ENCODE data around the gene PLN.
A peak's percentile ranks its signal among the peaks of the same experiment; 100 is the strongest.

PLN gene

DNA sequence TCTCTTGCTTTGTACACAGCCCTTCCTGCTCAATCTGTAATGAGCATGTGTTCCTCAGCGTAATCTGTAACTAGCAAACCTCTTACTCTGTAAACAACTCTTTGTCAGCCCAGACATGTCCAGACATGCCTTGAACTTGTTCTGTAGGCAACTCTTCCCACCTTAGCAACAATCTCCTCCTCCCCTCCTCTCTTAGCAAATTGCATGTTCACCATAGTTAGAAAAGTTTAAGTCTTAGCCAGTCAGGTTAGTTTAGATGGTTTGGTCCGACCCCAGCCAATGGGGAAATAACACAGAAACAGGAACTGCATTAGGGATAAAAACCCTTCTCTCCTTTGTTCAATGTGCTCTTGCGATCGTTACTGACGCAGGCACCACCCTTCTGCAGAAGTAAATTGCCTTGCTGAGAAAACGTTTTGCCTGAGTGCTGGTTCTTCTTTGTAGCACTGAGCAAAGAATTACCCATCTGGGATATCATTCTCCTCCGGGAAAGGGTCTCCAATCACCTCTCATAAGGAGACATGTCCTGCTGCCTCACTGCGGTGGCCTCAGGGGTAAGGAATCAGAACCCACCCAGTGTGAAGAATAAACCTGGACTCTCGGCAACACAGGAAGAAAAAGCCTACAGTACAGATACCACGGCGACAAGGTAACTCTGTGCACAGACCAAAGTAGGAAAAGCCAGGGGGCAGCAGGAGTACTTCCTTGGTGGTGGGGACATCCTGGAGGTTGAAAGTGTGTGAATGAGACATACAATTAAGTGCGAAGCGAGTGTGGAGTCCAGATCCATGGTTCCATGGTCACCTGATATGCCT is 26.2 kb downstream of the PLN start:
- DNase-seq, result no peak
- intact Hi-C loops (cut with DNase I), result no loop called here

DNA sequence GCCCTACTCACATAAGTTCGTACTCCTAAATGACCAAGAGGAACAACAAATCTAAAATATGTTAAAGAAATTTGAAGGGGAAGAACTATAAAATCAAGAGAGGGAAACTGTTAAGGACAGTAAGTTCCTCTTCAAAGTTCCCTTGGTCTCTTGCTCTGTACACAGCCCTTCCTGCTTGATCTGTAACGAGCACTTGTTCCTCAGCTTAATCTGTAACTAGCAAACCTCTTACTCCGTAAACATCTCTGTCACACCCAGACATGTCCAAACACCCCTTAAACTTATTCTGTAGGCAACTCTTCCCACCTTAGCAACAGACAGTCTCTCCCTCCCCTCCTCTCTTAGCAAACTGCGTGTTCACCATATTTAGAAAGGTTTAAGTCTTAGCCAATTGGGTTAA is 29.9 kb downstream of the PLN start:
- DNase-seq, result no peak
- intact Hi-C loops (cut with DNase I), result no loop called here

DNA sequence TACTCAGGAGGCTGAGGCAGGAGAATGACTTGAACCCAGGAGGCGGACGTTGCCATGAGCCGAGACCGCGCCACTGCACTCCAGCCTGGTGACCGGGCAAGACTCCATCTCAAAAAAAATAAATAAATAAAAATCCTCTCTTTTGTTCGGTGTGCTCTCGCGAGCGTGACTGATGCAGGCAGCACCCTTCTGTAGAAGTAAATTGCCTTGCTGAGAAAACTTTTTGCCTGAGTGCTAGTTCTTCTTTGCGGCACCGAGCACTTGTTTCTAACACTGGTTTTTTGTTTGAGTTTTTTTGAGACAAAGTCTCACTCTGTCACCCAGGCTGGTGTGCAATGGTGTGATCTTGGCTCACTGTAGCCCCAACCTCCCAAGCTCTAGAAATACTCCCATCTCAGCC is 30.5 kb downstream of the PLN start:
- intact Hi-C loops (cut with DNase I), result no loop called here
- no peak for DNase-seq

DNA sequence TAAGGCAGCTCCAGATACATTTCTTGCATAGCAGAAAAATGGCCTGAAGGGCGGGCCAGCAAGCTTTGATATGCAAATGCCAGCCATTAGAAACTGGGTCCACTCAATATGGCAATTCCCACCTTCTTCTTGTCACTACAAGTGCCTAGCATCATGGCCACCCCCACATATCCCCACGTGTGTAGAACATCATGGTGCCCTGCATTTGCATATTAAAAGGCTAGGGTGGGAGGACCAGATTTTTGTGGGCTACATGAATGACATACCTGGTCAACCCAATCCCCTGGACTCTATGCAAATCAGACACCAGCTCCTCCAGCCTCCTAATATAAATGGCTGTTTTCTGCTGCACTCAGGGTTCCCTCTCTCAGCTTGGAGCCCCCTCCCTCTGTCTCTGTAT is 31.7 kb downstream of the PLN start:
- intact Hi-C loops (cut with DNase I), result no loop called here
- DNase-seq, result no peak

DNA sequence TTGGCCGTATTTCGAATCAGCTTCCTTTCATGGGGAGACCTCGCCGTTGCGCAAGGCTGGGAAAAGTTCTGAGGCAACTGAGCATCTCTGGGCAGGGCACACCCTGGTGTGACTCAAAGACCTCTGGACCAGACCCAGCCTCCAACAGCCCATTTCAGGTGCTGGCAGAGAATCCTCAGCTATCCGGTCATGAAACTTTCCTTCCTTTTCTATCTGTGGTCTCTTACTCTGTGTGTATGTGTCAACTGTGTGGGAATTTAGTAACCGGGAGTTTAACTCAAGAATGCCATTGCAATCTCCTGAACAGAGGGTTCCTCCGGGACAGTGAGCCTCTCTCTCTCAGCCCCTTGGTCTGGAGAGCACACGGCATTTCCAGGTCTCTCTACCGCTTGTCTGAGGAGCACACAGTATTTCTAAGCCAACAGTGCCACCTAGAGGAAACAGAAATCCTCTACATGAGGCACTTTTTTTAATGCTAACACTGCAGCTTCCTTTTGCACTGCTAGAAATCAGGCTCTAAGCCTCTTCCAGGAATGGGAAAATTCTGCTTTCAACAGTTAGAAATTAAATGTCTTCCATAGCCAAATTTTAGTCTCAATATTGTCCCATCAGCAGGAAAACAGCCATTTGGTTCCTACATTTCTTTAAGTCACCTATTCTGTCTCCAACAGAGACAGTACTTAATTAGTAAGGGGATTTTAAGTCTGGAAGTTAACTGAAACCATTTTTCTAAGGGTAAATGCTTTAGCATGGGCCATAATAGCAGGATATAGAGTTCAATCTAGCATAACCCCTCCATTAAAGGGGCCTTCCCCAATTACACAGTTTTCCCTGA is 32.7 kb downstream of the PLN start:
- intact Hi-C loops (cut with DNase I), result no loop called here
- peak in 3 of 10 donors; percentile 8 to 35 (median 21) for DNase-seq

DNA sequence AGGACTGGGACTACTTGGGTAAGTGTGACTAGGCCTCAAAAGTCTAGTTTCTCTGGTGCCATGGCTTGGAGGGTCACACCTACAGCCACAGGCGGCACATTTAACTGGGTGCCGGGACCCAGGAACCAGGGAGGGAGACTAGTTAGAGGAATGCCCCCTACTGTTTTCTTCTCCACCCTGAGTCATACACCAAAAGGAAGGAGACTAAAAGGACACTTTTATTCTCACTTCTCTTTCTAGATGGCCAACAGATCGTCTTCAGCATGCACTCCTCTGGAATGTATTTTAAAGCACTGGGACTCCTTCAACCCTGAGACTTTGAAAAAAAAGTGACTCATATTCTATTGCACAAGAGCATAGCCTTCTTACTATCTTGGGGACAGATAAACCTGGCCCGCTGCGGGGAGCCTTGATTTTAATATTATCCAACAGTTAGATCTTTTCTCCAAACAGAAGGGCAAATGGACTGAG is 33.4 kb downstream of the PLN start:
- DNase-seq, result no peak
- intact Hi-C loops (cut with DNase I), result no loop called here

DNA sequence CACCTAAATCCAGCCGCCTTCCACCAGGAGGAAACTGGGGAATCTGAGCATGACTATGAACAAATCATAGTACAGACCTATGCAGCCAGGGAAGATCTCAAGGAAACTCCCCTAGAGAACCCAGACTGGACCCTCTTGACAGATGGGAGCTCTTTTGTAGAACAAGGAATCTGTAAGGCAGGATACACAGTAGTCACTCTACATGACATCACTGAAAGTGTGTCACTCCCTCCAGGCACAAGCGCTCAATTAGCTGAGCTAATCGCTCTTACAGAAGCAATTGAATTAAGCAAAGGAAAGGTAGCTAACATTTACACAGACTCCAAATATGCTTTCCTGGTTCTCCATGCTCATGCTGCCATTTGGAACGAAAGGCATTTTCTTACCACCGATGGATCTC is 36.8 kb downstream of the PLN start:
- intact Hi-C loops (cut with DNase I), result no loop called here
- no peak for DNase-seq

DNA sequence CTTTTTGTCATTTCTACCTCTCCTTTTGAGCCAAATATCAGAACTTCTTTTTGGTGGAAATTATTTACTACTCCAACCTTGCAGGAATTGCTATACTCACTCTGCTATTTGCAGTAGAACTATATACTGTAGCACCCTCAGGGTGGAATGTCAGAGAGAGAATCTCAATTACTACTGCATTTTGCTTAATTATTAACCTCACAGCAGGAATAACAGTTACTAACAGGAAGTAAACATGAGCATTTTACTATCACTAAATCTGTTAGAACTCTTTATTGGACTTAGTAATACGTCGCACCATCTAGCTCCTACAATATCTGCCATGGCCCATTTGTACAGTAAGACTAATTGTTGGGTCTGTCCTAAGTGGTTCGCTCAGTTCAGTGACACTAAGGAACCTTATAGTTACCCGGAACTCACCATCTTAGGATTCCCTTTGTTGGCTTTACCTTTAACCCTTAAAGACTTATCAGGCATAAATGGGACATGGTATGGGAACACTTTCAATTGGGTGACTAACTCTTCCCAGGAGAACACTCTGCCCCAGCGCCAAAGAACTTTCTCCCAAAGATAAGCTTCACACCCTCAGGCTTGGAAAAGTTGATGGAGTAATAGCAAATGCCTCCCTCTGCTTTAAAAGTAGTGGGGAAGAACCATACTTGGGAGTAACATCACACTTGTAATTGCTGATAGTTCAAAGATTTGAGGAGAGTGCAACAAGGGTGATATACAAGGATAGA is 38.8 kb downstream of the PLN start:
- intact Hi-C loops (cut with DNase I), result no loop called here
- no peak for DNase-seq

DNA sequence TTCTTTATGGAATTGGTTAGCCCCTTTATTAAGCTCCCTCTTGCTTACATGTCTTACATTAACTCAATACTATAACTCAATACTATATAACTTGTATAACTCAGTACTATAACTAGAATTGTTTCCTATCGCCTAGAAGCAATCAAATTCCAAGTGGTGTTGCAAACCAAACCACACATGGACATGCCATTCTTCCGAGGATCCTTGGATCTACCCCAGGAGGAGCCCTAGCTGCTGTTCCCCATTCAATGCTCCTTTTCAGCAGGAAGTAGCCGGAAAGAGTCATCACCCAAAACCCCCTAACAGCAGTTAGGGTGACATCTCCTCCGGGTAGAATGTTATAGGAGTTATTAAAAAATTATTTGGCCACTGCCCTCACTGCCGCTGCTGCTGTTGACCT is 40.5 kb downstream of the PLN start:
- no peak for DNase-seq
- intact Hi-C loops (cut with DNase I), result no loop called here

DNA sequence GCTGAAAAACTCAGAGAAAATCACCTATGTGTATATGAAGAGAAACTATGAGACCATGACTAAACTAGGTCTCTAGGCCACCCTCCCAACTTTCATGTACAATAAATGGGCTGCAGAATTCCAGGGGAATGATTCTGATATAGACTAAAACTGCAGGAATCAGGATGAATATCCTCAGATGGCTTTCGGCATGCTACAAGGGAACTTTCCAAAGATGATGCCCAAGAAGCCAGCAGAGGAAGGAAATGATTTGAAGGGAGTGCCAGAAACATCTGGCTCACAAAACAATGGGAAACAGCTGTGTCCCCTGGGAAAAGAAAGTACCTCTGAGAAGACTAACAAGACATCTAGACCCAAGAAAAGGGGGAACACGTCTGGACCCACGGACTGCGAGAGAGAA is 41.1 kb downstream of the PLN start:
- DNase-seq, result no peak
- intact Hi-C loops (cut with DNase I), result no loop called here

DNA sequence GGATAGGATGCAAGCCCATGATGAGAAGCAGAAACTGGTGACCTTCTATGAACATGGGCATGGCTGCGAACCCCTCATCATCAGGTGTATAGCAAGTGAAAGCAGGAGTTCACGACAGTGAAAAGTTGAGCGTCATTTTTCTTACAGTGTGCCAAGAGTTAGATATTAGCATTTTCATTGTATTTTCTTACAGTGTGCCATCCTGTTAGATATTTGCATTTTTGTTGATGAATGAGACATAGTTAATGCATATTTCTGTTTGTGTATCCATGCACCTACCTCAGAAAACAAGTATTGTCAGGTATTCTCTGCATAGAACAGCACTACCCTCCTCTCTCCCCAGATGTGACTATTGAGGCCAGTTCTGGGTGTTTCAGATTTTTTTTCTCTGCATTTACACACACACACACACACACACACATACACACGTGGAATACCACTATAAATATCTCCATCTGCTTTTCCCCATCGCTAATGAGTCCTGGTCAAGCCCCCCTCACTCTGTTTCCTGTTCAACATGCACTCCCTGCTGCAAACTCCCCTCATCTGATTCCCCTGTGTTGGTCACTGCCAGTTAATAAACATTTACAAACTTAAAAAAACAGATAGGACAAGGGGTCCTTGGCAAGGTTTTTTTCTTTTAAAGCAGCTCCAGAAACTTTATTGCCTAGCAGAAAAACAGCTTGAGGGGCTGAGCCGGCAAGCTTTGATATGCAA is 41.7 kb downstream of the PLN start:
- intact Hi-C loops (cut with DNase I), result no loop called here

DNA sequence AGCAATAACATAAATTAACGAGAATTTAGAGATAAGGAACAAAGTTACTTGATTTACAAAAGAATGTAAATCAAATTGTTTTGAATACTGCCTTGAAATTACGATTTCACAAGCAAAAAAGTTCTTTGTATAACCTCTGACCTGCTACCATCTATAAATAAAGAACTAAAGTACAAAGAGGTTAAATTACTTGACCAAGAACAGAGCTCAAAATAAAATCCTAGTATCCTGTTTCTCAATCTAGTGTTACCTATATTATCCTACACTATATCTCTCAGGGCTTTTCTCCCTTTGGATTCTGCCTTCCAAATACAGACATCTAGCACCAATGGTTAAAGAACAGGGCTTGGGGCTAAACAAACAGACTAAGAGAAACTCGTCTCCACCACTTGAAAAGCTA is 43.8 kb downstream of the PLN start:
- intact Hi-C loops (cut with DNase I), result no loop called here
- no peak for DNase-seq

More for the DNA sequence above, 41.7 kb downstream of the PLN start:
- DNase-seq, result no peak

DNA sequence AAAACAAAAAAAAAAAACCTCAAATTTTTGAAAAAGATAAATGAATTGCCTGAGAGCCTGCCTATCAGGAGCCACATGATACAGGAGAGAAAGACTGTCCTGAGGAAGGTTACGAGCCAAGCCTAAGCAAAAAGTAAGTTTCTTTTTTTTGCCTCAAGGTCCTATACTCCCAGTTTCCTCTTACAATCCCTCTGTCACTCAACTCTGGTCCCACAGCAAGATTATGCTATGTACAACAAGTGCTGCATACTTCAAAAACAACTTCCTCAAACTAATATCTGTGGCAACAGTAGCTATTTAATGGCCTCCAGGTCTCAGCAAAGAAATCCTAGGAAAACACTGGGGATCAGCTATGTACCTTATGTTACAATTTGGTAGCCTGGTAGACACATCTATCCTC is 46.8 kb downstream of the PLN start:
- no peak for DNase-seq
- intact Hi-C loops (cut with DNase I), result no loop called here

DNA sequence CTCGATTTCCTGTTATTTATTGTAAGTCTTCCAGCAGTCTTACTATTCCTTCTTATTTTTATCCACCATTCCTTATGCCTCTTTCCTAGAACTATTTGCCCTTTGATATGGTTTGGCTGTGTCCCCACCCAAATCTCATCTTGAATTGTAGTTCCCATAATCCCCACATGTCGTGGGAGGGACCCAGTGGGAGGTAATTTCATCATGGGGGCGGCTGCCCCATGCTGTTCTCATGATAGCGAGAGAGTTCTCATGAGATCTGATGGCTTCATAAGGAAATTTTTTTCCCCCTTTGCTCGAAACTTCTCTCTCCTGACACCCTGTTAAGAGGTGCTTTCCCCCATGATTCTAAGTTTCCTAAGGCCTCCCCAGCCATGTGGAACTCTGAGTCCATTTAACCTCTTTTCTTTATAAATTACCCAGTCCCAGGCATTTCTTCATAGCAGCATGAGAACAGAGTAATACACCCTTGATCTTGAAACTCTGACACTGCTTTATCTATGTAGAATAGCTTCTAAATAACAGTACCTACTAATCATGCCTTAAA is 48.8 kb downstream of the PLN start:
- intact Hi-C loops (cut with DNase I), result no loop called here
- DNase-seq, result no peak

DNA sequence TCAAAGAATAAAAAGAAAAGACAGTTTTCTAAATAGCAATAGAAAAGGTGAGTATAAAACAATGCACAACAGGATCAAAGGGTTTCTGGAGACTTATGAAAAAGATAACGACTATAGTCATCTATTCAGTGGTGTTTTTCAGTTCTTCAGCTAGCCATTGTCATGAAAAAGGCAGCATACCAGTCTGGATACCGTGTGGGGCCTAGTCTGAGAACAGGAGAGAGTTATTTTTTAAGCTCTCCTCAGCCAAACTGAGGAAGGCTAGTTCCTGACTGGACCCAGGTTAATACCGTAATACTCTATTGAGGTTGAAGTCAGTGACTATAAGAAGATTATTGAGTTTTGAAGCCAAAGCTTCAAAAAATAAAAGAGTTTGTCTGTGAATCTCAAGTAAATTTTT is 49.5 kb downstream of the PLN start:
- intact Hi-C loops (cut with DNase I), result no loop called here
- no peak for DNase-seq

DNA sequence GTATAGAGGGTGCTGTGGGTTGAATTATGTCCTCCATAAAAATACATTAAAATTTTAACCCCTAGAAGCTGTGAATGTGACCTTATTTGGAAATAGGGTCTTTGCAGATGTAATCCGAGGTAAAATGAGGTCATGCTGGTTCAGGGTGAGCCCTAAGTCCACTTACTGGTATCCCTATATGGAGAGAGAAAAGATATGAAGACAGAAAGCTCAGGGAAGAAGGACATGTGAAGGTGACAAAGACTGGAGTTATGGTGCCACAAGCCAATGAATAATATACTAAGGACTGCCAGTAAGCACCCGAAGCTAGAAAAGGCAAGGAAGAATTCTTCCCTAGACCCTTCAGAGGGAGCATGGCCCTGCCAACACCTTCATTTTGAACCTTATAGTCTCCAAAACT is 50.2 kb downstream of the PLN start:
- DNase-seq, result no peak
- intact Hi-C loops (cut with DNase I), result no loop called here

DNA sequence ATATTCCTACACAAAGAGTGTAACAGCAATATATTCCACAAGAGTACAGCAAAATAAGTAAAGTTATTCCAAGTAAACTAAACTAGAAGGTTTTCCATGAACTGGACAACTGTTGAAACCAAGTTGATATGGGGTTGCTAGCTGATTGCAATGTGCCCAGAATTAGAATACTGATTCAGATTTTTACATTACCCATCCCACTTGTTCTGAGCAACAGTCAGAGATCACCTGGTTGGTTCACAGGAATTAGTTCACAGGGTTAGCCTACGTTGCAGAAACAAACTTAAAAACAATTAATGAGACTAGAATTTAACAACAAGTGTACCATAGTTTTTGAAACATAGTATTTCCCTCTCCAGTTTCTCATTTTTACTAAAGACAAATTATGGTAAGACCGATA is 54.2 kb downstream of the PLN start:
- intact Hi-C loops (cut with DNase I), result no loop called here
- DNase-seq, result no peak

DNA sequence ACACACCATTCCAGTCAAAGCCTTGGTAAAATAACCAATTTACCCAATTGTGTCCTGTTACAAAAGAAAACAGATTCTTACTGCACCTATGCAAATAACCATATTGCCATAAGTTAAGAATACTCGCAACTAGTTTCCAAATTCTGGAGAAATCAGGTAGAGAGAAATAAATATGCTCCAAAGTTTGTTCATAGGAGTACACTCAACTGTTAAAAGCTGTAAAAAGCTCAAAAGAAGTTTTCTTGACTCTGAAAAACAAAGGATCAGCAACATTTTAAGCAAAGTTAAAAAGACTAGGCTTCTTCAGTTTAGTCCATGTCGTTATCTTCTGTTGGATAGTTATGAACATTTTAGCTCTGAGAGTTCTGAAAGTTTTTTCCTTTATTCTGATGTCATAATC is 55.3 kb downstream of the PLN start:
- intact Hi-C loops (cut with DNase I), result no loop called here

DNA sequence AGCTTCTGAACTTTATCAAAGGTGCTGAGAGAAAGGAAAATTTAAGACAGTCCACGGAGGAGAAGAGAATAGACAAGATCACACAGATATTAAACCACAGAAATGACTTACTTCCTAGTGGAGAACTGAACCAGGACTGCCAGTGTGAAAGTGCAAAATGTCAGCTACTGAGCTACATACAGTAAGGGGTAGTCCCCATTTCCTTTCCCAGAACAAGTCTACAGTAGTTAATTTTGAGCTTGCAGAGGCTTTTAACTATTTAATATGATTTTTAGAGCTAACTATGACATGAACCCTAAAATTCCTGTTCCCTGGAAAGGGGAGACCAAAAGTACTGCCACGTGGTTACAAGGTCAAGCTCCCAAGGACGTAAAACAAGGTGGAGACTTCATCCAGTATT is 58.2 kb downstream of the PLN start:
- intact Hi-C loops (cut with DNase I), result no loop called here
- DNase-seq, result no peak

More for the DNA sequence above, 55.3 kb downstream of the PLN start:
- no peak for DNase-seq

DNA sequence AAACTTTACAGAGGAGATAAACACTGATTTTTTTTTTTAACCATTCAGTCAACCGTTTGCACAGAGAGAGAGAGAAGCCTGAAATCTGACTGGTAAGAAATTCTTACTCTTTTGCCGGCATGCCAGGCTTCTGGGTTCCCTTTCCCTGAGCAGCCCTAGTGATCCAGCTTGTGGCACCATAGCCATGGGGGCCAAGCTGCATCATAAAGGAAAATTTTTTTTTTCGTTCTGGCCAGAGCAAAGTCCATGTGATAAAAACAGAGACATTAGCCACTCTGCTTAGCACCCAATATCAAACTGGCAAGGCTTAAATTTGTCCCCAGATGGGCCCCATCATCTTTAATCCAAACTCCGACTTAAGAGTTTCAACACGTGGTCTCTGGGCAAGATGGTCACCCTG is 58.8 kb downstream of the PLN start:
- intact Hi-C loops (cut with DNase I), result no loop called here
- no peak for DNase-seq

Data from posterior cingulate gyrus (tissue), 11 donors.